Kidney capillary endothelial cell (primary cell): ENCODE data around the gene CFAP74.

Experiments
- DNase-seq: peaks from one replicate; pipeline ENCODE4 v3.0.0-alpha.2; 2018; ENCODE audit warnings: low spot score

The CFAP74 gene

DNA sequence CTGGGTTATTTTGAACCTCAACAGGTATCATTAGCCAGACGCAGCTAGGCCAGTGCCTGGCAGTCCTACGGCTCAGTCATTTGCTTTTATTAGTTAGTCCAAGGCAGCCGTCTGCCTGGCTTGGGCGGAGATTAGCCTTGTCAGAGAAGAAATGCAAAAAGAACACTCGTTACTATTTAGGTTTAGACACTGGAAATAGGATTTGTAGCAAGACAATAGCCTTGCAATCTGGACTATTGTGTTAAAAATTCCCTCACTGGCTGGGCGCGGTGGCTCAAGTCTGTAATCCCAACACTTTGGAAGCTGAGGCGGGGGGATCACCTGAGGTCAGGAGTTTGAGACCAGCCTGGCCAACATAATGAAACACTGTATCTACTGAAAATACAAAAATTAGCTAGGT is 35.7 kb upstream of the CFAP74 start:
- no peak for DNase-seq

DNA sequence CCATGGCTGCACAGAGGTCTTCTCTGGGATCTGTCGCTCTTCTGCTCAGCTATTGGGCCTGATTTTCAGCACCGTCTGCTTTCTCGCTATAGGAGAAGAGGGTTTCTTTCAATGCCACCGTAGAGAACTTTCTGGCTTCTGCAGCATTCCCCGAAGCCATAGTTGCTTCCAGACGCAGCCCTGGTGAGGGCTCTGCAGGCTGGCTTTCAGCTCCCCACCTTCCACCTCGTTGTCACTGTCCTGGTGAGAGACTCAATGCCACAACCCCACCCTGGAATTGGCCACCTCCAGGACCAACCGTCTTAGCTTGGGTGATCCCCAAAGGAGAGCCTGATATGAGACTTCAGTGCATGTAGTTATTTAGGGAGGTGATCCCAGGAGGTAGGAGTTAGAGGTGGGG is 34.6 kb upstream of the CFAP74 start:
- DNase-seq: no peak

DNA sequence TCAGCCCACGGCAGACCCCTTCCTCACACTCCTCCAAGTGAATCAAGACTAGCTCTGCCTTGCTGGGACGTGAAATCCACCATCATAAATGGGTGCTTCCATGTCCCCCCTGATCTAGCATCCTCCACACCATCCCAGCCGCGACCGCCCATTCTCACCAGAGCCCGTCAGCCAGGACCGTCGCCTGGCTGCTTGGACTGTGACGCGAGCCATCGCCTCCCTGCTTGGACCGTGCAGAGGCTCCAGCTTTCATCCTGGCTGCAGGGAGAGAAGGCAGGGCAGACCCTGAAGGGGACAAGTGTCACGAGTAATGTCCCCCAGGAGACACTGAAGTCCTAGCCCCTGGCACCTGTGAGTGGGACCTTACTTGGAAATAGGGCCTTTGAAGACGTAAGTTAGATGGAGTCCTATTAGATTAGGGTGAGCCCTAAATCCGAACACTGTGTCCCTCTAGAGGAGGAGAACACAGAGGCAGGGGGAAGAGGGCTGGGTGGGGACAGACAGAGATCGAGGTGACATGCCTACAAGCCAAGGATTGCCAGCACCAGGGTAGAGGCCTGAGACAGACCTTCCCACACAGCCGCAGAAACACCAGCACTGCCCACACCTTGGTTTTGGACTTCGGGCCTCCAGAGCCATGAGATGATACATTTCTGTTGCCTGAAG is 33.9 kb upstream of the CFAP74 start:
- no peak for DNase-seq

DNA sequence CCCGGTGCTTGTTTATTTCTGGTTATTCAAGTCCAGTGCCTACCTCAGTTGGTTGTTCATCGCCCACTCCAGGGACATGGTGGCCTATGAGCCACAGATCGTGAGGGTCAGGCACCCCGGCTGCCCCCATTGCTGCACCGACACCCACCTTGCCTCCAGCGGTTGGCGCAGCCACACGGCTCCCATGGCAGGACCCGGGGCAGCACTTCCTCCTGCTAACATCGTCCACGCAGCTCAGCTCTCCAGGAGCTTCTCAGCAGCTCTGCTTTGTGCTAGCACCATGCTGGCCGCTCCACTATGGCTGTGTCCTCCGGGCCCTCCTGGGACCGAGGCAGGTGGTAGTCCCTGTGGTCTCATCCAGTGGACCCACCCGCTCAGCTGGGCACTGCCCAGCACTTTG is 32.7 kb upstream of the CFAP74 start:
- no peak for DNase-seq

DNA sequence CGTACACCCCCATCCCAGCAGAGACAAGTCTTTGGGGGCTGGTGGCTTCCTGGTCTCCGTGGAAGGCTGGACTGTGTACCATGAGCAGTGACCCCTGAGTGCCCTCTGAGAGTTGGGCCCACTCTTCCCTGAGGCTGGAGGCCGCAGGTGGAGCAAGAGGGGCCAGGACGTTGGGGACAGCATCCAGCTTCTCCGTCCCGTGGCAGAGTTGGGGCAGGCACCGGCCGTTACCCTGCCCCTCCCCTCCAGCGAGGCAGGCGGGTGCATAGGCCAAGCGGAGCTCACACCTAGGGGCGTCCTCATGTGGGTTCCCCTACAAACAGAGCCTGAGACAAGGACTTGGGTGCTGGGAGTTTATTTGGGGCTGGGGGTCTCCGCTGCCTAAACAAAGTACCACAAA is 29.6 kb upstream of the CFAP74 start:
- DNase-seq: no peak

DNA sequence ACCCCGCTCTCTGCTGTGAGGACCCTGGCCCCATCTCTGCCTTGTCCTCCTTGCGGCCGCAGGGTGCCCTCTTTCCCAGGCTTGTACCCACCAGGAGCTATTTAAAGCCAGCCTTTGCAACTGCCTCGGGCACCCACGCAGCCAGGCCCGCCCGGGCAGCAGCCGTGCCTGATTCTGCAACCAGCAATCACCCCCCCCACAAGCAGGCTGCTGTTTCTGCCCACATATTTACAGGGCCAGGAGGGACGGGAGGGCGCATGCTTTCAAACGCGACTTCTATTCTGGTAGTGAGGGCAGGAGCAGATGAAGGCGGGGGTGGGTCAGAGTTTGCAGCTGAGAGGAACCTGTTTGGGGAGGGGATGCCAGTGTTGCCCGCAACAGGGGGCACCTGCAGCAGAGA is 29.2 kb upstream of the CFAP74 start:
- no peak for DNase-seq

DNA sequence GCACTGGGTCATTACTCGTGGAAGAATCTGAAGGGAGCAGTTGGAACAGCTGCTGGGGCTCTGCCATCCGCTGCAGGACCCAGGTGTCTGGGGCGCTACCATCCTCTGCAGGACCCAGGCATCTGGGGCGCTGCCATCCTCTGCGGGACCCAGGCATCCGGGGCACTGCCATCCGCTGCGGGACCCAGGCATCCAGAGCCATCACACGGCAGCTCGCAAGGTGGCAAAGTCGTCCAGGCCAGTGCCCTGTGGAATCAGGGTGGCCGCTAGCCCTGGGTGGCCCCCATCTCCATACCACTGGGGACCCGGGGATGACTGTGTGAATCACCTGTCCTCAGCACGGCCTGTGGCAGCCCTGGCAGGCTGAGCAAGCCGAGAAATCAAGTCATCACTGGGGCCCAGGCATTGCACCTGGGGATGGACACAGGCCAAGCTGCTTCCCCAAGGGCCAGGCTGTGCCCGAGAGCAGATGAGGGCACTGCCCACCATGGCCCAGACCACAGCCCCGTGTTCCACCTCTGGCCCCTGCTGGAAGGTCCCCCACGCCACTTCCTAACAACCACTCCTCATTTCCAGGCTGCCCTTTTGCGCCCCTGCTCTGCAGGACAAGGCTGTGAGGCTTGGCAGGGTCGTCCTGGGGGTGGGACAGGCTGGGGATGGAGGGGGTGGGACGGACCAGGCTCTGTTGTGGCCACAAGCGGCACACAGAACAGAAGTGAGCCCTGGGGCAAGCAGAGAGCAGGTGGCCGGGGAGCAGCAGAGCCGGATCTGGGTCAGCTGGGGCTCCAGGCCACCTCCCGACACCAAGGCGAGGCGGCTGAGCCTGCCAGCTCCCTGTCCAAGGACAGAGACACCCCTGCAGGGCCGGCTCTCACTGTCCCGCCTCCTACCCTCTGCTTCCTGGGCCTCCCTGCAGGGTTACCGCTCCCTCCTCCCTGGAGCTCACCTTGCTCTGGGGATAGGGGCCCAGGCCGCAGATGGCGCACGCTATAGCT is 28.3 kb upstream of the CFAP74 start:
- no peak for DNase-seq

DNA sequence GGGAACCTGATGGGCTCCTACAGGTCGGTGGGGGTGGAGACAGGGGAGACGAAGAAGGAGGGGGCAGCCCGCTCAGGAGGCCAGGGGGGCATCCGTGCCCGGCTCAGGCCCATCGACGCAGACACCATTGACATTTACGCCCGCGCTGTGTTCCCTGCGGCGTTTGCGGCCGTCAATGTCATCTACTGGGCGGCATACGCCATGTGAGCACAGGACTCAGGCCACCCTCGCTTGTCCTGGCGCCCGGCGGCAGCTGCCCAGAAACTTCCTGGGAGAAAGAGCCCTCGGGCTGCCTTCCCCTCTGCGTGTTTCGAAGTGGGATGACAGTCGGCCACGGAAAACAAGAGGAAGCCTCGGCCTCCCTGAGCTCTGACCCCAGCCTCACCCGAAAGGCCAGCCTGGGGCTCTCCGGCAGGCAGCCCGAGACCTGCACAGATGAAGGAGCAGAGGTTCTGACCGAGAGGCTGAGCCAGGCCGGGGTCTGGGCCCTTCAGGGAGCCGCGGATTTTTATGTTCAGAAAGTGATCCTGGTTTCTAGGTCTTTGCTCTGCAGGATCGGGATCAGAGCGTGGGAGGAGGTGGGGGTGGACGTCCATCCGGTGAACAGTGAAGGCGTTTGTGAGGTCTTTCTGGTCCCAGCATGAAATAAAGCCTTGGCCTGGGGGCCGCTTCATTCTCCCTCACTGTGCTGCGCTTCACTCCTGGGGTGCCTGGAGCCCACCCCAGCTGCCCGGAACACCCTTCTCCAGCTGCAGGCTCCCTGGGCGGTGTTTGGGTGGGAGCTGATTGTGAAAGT is 26.7 kb upstream of the CFAP74 start:
- no peak for DNase-seq

DNA sequence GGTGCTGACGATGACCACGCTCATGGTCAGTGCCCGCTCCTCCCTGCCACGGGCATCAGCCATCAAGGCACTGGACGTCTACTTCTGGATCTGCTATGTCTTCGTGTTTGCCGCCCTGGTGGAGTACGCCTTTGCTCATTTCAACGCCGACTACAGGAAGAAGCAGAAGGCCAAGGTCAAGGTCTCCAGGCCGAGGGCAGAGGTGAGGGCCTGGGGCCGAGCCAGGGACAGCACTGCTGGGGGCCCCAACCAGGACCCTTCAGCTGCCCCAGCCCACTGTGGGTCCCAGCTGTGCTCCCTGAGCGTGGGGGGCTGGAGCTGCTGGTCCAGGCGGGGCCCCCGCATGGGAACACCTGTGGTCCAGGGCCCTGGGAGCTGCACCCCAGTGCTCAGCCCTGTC is 26.0 kb upstream of the CFAP74 start:
- no peak for DNase-seq

DNA sequence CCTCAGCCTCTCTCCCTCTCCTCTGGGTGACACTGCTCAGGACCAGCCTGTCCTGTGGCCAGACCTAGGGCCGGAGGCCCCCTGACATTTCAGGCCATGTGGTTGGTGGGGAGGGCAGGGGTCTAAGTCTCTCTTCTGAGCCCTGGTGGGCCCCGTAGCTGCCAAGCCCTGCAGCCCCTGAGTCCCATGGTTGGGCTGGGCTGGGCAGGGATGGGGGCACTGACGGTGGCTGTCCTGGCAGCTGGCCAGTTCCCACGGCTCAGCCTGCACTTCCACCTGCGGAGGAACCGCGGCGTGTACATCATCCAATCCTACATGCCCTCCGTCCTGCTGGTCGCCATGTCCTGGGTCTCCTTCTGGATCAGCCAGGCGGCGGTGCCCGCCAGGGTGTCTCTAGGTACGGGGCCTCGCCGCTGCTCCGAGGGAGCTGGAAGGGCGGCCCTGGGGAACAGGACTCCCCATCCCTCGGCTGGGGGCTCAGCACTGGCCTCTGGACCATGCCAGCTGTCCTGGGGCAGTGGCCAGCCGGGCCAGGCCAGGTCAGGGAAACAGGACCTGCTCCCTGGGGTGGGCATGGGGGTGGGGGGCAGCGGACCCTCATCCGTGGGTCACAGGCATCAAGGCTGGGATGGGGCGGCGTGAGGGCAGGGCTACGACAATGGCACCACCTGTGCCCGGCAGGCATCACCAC is 25.4 kb upstream of the CFAP74 start:
- DNase-seq: no peak

DNA sequence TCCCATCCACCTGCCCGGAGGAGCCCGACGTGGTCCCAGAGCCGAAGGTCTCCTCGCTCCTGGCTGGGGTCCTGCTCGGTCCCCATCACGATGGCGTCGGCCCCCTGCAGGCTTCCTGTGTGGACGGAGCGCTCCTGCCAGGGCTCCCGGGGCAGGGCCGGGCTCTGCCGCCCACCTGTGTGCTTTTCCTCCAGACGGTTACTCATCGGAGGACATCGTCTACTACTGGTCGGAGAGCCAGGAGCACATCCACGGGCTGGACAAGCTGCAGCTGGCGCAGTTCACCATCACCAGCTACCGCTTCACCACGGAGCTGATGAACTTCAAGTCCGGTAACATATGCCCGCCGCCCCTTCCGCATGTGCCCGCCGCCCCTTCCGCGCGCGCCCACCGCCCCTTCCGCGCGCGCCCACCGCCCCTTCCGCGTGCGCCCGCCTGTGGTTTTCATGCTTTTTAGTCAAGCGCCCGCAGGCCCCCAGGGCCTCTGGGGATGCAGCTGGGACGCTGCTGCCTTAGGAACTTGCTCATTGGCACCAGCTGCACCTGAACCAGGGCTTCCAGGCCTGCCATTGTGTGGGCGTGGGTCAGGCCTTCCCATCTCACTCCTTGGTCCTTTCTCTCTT is 24.5 kb upstream of the CFAP74 start:
- DNase-seq: no peak

DNA sequence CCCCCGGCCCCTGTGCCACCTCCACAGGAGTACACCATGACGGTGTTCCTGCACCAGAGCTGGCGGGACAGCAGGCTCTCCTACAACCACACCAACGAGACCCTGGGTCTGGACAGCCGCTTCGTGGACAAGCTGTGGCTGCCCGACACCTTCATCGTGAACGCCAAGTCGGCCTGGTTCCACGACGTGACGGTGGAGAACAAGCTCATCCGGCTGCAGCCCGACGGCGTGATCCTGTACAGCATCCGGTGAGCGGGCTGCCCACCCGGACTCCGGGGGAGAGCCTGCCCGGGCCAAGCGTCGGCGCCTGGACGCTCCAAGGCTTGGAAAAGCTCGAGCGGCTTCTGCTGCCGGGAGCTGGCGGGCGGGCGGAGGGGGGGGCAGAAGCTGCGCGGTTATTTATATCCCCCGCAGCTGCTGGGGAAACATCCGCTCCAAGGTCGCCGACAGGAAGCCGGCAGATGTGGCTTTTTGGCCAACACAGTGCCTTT is 21.9 kb upstream of the CFAP74 start:
- peak; percentile 71 for DNase-seq

DNA sequence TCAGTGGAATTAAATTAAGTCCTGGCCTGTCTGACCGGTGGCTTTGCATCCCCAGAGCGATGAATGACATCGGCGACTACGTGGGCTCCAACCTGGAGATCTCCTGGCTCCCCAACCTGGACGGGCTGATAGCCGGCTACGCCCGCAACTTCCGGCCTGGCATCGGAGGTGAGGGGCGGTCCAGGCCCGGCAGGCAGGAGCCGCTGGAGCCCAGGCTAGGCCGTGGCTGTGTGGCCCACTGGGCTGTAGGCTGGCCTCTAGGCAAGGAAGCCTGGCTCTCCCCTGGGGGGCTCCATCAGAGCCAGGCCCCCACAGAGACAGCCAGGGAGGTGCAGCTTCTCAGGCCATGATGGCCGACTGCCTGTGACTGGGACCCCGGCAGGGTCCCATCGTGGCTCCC is 21.3 kb upstream of the CFAP74 start:
- no peak for DNase-seq

DNA sequence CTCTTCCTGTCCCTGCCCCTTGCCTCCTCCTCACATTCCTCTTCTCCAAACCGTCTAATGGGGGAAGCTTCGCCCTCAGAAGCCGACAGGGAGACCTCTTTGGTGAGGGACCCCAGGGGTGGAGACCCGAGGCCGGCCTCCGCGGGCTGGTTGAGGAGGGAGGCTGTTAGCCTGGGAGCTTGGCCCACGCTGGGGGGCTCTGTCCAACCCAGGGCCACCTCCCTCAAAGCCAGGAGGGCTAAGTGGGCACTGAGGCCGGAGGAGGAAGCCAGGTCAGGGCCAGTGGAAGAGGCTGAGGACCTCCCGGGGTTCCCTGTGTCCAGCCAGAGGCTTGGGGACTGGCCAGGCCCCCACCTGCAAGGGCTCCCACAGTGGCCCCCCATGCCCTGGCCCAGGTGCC is 20.9 kb upstream of the CFAP74 start:
- no peak for DNase-seq

DNA sequence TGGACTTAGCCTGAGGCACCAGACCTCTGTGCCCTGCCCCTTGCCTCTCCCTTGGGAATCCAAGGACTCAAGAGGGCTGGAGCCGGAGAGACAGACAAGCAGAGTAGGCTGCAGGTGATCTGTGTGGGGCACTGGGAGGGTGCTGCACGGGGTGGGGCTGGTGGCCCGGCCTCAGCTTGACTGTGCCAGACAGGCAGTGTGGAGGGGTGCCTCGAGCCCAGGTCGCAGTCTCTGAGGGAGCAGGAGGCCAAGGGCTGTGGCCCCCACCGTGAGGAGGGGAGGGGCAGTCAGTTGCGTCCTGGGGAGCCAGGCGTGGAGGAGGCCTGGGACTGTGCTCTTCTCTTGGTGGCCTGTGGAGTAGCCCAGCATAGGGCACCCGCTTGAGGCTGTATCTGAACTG is 19.6 kb upstream of the CFAP74 start:
- DNase-seq: no peak

DNA sequence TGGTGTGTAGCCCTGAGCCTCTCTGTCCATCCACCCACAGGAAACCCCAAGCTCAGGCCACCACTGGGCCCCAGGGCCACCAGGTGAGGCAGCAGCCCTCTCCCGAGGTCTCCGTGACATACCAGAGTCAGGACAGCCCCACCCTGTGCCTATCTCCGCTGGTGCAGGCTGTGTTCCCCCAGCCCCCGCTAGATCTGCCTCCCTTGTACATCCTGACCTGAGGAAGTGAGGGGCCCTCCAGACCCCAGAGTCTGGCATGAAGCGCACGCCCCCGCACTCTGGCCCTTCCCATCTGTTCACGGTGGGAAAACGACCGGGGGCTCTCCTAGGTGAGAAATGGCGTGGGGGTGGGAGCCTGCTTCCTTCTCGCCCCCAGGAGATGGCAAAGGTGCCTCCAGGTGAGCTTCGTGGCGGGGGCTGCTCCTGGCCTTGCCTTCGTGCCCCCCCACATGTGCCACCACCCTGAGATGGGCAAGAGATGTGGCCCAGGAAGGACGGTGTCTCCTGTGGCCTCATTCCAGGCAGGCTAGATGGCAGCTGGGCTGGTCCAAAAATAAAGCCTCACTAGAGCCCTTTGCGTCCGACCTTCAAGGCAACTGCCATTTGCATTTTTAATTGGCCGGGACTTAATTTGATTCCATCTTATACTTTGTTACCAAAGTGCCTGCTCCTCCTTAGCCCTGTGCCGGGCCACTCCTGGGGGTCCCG is 18.6 kb upstream of the CFAP74 start:
- no peak for DNase-seq

DNA sequence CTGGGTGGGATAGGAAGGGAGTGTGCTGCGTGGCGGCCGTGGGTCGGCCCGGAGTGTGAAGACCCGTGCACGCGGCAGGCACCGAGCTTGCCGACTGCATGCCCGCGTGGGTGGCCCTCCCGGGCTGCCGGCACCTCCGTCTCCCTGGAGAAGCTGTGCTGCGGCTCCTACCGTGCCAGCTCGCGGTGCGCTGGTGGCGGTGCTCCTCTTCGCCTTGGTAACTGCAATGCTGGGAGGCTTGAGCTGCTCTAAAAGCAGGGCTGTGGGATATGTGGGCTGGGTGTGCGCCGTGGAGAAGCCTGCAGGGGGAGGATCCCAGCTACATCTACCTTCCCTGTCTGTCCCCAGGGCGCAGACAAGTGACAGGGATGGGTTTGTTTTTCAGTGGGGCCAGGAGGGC is 18.0 kb upstream of the CFAP74 start:
- no peak for DNase-seq

DNA sequence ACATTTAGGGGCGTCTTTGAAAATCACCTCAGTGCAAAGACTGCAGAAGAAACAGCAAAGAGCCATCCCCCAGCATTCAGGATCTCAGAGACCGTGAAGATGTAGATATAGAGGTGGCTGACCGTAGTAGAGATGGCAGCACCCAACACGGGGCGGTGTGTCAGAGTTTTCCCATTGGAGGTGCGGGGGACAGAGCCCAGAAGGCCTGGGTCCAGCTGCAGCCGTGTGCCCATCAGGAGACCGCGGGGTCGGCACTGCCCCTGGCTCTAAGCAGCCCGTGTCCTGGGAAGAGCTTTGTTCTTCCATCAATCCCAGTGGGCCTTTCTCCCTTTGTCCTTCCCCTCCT is 16.7 kb upstream of the CFAP74 start:
- DNase-seq: no peak

DNA sequence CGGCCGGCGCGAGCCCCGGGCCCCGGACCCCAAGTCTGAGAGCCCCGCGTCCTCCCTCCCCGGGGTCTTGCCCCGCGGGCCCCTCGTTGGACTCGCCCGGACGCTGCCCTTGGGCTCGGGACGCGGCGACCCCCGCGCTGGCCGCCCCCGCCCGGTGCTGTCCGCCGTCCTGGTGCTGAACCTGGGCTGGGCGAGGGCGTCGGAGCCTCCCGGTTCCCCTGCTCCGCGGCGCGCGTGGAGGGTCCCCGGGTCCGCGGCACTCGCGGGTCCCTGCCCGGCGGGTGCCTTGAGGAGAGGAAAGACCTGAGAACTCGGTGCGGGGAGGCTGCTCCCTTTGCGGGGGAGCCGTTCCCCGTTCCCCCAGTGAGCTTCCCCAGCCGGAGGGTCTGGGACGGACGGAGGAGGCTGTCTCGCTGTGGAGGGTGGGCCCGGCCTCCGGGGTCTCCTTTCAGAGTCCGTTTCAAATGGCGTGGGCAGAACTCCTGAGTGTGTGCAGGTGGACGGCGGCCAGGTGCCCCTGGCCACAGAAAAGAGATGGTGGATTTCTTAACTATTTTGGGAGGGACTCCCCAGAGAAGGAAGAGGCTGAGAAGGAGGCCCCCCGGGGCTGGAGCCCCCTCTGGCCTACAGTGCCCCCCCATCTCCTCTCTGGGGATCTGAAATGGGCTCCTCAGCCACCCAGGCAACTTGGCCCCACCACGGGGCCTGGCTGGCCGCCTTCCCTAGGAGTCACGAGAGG is 16.2 kb upstream of the CFAP74 start:
- no peak for DNase-seq

DNA sequence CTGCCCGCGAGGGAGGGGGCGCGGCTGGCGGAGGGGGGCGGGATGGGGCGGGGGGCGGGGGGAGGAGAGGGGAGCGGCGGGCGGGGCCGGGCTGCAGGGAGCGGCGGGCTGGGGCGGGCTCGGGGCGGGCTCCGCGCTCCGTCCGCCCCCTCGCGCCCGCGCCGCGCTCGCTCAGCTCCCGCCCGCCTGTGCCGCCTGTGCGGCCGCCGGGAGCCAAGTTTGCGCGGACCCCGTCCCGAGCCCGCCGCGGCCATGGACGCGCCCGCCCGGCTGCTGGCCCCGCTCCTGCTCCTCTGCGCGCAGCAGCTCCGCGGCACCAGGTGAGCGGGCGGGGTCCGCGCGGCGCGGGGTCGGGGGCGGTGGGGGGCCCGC is 15.6 kb upstream of the CFAP74 start, which contains the start of gene GABRD:
Gene GABRD (plus strand): TSS at position 174 of the 372 bp plus-strand sequence. CDS start 79 bp downstream, at position 253.
- DNase-seq: no peak
